Right lobe of liver (tissue), 6 donors: Measurements from ENCODE around the gene XPA. TPM values are rescaled to one million over a fixed set of nuclear protein-coding genes. Genes with fewer than 3 reads are reported as not detected.
"Not testable (repeated sequence)": the region's sequence is repeated elsewhere in the genome, so short reads cannot be mapped to it uniquely, and the experiment has no call there.

Experiments
- ATAC-seq, 4 donors: fragments of 200-7000 bp; cut with Tn5 transposase; one replicate each; pipeline ENCODE4 v1.9.1; 2020; ENCODE audit warnings: mild to moderate bottlenecking in 4 of 4, moderate library complexity in 4 of 4
- DNase-seq, 3 donors: peaks; one replicate each; pipeline ENCODE4 v3.0.0-alpha.2; 2020
- H3K27ac ChIP-seq, 3 donors: fragments of 200-600 bp; one replicate each; pipeline ENCODE4 v1.8.0; 2022
- H3K27me3 ChIP-seq, 2 donors: fragments of 200-600 bp; one replicate each; pipeline ENCODE4 v1.8.0; 2022
- H3K36me3 ChIP-seq, 4 donors: fragments of 200-600 bp; sonication (generic) in 1 of 4; one replicate each; pipeline versions ENCODE4 v1.5.1 to v1.8.0; 2017 to 2022; ENCODE audit warnings: control low read depth in 1 of 4
- H3K4me1 ChIP-seq, 4 donors: fragments of 200-600 bp; sonication (generic) in 1 of 4; one replicate each; pipeline versions ENCODE4 v1.5.1 to v1.8.0; 2017 to 2022; ENCODE audit warnings: control low read depth in 1 of 4
- H3K4me3 ChIP-seq, 3 donors: fragments of 200-600 bp; one replicate each; pipeline ENCODE4 v1.8.0; 2022
- H3K9me3 ChIP-seq, 4 donors: fragments of 200-600 bp; sonication (generic) in 1 of 4; one replicate each; pipeline versions ENCODE4 v1.5.1 to v1.8.0; 2017 to 2022; ENCODE audit warnings: control low read depth in 1 of 4
- CTCF ChIP-seq, 4 donors: fragments of 200-600 bp in 3 of 4; fragments of 450-650 bp in 1 of 4; IDR thresholded peaks; one replicate each; pipeline versions ENCODE4 v1.5.1 to v1.8.0; 2016 to 2022; ENCODE audit warnings: antibody characterized with exemption in 4 of 4, mild to moderate bottlenecking in 2 of 4
- POLR2A ChIP-seq: fragments of 450-650 bp; IDR thresholded peaks from one replicate; pipeline ENCODE4 v1.6.1; 2017; ENCODE audit warnings: antibody characterized with exemption, mild to moderate bottlenecking
- WGBS: methylation state at CpG from one replicate; pipeline ENCODE4 v1.1.6; 2018; ENCODE audit warnings: low coverage, low lambda C conversion rate; ENCODE audit not compliant: insufficient coverage; ENCODE audit errors: missing lambda C conversion rate; 5-methylcytosine and 5-hydroxymethylcytosine counted together
- intact Hi-C, 2 donors: fragments of 100-400 bp; cut with DNase I; formaldehyde crosslinking; loops; one replicate each; pipeline versions ENCODE4 v1.11.2 to v1.14.1; 2022
- long read RNA-seq: library from polyadenylated mRNA; unstranded; transcript quantifications from one replicate; pipeline ENCODE4 v2.0.0, GENCODE V29; 2019
- total RNA-seq, 6 experiments: library from RNA; depleted of rRNA in 2 of 6; stranded (reverse); fragments of >200 nt in 2 of 6; fragmentation: NEBNext Ultra II Directional in 3 of 6; extraction: Animal tissue kit (Norgen Biotek cat#: 25700) in 3 of 6; gene quantifications; one replicate each; pipeline versions ENCODE4 v1.1.0 to v1.2.4, GENCODE V29; 2016 to 2023
- donor health status: DM: no; HTN: yes; CAD: no.
- donor health status: DM: no; HTN: no; CAD: no.
- donor health status: DM: no; HTN: no; CAD: no.
- donor health status: DM: no; HTN: yes; CAD: no.
- donor health status: DM: no; HTN: yes; CAD: no.

XPA gene
- total RNA-seq: 1 to 10 TPM; 4.4 to 9.0 (median 6.7) TPM
- long read RNA-seq, partial matches to known transcripts: 4 of 7 reads
- long read RNA-seq, other reads (novel, unspliced or antisense): 1 of 7 reads

GRCh38 chr9:97696803-97697601 is at the start of gene XPA:
Gene XPA, minus strand, starts transcription at chr9:97697340. Its CDS starts 48 bp downstream, at chr9:97697292.
- peak; percentile 97 to 98 (median 98) for ATAC-seq
- 0% methylated on average over 12 of the region's 82 CpGs for WGBS
- intact Hi-C loops: no loop called here
- peak within 1 kb of the TSS; percentile 79 to 89 (median 88) for H3K4me3 ChIP-seq
- no peaks in the 10 kb centered on the region for H3K27me3 ChIP-seq
- H3K36me3 ChIP-seq: peaks cover 0 to 6% (median 2%) of the 10 kb centered on the region in 4 donors
- peak; percentile 94 for TF ChIP-seq POLR2A
- TF ChIP-seq CTCF (IDR thresholded peaks at IDR 0.05): no peak
- H3K9me3 ChIP-seq: no peaks in the 10 kb centered on the region
- peak within 1 kb of the TSS; percentile 79 to 91 (median 89) for H3K27ac ChIP-seq
- peak; percentile 98 to 99 (median 98) for DNase-seq
- H3K4me1 ChIP-seq: peaks cover 0 to 37% (median 11%) of the 10 kb centered on the region in 4 donors

GRCh38 chr9:97744710-97745708 is 47.9 kb upstream of the XPA start:
- Histone ChIP-seq H3K36me3 (no peaks in the 10 kb centered on the region), H3K9me3 (no peaks in the 10 kb centered on the region), H3K4me1 (no peaks in the 10 kb centered on the region), H3K27ac (no peak overlapping the region), H3K27me3 (no peaks in the 10 kb centered on the region), H3K4me3 (no peak overlapping the region)
- no peak for TF ChIP-seq CTCF (IDR thresholded peaks at IDR 0.05)
- no peak for TF ChIP-seq POLR2A
- DNase-seq (no peak), ATAC-seq (no peak)
- intact Hi-C loops: no loop called here
- 48% methylated on average over 6 of the region's 7 CpGs for WGBS

- H3K4me3 ChIP-seq, H3K27ac ChIP-seq, DNase-seq, H3K36me3 ChIP-seq, ATAC-seq, H3K9me3 ChIP-seq, intact Hi-C loops, H3K27me3 ChIP-seq, H3K4me1 ChIP-seq: not testable (repeated sequence)
- WGBS: 63% methylated on average over 7 of the region's 7 CpGs
Observed at GRCh38 chr9:97744025-97744424, 46.9 kb upstream of the XPA start.

GRCh38 chr9:97742545-97742944 is 45.4 kb upstream of the XPA start:
- Histone ChIP-seq H3K4me1 (no peaks in the 10 kb centered on the region), H3K36me3 (no peaks in the 10 kb centered on the region), H3K9me3 (no peaks in the 10 kb centered on the region), H3K4me3 (no peak overlapping the region), H3K27me3 (no peaks in the 10 kb centered on the region), H3K27ac (no peak overlapping the region)
- DNase-seq (no peak), ATAC-seq (no peak)
- no peak for TF ChIP-seq CTCF (IDR thresholded peaks at IDR 0.05)
- TF ChIP-seq POLR2A: no peak
- intact Hi-C loops: no loop called here
- WGBS: 83% methylated on average over 4 of the region's 10 CpGs
